Measurements from ENCODE around the gene GDF9.

DNA sequence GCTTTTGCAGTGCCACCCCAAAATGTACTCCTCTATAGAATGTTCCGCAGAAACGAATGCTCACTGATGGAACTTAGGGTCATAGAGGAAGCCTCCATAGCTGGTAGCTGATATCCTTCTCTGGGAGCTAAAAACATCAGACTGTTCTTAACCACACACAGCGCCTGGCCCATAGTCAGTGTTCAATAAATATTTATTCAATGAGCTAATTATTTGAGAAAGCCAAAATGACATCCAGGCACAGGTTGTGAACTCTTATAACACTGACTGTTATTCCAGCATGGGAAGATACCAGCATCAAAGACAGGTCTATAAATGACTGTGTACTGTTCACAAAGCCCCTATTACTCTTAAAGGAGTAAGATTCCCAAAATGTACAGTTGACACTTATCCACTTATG lies 12.9 kb downstream of the GDF9 start:
- TF ChIP-seq NFRKB (IDR thresholded peaks at IDR 0.05) (no peak), HDGF (IDR thresholded peaks at IDR 0.05; ENCODE audit: borderline replicate concordance) (no peak), ZNF384 (IDR thresholded peaks at IDR 0.05) (no peak), FOXM1 (IDR thresholded peaks at IDR 0.05; ENCODE audit: borderline replicate concordance) (no peak), TARDBP (IDR thresholded peaks at IDR 0.05) (no peak), BHLHE40 (IDR thresholded peaks at IDR 0.05; ENCODE audit: borderline replicate concordance) (no peak), FOXA1 (IDR thresholded peaks at IDR 0.05) (no peak)
